Fibroblast of pulmonary artery (primary cell): ENCODE results near the gene DNAH10.

Experiments used
- DNase-seq: peaks from one replicate; pipeline ENCODE4 v3.0.0-alpha.2; 2010; ENCODE audit warnings: low read depth
- H3K4me3 ChIP-seq: replicated peaks from 2 replicates; pipeline ENCODE4 v1.5.1; 2011; ENCODE audit warnings: low read depth, mild to moderate bottlenecking, control low read depth, low read length, moderate library complexity
- TF ChIP-seq, protein P1 (sequence below): IDR thresholded peaks from 2 replicates; pipeline ENCODE4 v1.5.1; 2011; ENCODE audit warnings: mild to moderate bottlenecking, control low read depth, low read length, inconsistent platforms; ENCODE audit errors: missing control alignments

DNAH10 gene

GRCh38 chr12:123805173-123805572, 43.1 kb downstream of the DNAH10 start:
- DNase-seq = no peak
- TF ChIP-seq, protein P1, sequence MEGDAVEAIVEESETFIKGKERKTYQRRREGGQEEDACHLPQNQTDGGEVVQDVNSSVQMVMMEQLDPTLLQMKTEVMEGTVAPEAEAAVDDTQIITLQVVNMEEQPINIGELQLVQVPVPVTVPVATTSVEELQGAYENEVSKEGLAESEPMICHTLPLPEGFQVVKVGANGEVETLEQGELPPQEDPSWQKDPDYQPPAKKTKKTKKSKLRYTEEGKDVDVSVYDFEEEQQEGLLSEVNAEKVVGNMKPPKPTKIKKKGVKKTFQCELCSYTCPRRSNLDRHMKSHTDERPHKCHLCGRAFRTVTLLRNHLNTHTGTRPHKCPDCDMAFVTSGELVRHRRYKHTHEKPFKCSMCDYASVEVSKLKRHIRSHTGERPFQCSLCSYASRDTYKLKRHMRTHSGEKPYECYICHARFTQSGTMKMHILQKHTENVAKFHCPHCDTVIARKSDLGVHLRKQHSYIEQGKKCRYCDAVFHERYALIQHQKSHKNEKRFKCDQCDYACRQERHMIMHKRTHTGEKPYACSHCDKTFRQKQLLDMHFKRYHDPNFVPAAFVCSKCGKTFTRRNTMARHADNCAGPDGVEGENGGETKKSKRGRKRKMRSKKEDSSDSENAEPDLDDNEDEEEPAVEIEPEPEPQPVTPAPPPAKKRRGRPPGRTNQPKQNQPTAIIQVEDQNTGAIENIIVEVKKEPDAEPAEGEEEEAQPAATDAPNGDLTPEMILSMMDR = no peak
- no peak overlapping the region for H3K4me3 ChIP-seq

- TF ChIP-seq, protein P1 = no peak
- H3K4me3 ChIP-seq = no peak overlapping the region
- DNase-seq = no peak
Measured at GRCh38 chr12:123807002-123807401, 44.9 kb downstream of the DNAH10 start.

GRCh38 chr12:123807670-123808069, 45.6 kb downstream of the DNAH10 start:
- TF ChIP-seq, protein P1 = no peak

DNA sequence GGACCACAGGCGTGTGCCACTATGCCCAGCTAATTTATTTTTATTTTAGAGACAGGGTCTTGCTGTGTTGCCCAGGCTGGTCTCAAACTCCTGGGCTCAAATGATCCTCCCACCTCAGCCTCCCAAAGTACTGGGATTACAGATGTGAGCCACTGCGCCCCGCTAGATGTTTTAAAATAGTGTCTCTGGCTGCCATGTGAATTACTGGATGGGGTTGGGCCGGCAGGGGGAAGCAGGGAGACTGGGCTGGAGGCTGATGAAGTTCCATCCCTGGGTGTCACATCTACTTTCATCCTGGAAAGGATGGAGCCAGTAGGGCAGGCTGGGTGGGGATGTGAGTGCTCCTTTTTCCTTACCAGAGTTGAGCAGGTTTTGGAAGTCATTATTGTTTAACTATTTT, 46.1 kb downstream of the DNAH10 start:
- DNase-seq = peak; percentile 15
- no peak overlapping the region for H3K4me3 ChIP-seq
- TF ChIP-seq, protein P1 = peak; percentile 30

More at GRCh38 chr12:123807670-123808069, 45.6 kb downstream of the DNAH10 start:
- DNase-seq = no peak
- no peak overlapping the region for H3K4me3 ChIP-seq

DNA sequence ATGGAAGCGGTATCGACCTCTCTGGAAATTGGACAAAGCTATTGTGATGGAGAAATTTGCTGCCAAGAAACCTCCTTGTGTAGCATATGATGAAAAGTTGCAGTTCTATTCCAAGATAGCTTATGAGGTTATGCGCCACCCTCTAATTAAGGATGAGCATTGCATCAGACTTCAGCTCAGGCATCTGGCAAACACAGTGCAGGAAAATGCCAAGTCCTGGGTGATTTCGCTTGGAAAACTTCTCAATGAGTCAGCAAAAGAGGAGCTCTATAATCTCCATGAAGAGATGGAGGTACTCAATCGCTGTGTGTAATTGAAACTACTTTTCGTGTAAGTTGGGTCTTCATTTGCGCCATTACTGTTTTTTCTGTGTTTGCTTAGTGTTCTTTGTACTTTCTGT, 51.2 kb downstream of the DNAH10 start:
- TF ChIP-seq, protein P1 = no peak
- peak; percentile 36 for DNase-seq

DNA sequence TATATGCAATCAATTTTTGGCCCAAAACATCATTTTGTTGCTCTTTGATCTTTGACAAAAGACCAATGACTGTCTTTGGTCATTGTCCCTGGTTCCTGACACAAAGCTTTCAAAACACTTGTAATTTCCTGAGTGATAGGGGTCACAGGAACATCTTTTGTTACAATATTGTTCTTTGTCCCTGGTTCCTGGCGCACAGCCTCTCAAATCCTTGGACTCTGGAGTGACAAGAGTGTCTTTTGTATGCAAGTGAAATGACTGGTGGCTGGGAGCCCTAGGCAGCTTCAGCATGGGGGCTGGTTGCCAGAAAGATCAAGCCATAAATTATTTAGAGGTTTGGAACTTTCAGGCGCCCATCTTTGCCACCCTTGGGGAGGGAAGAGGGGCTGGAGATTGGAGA, 53.9 kb downstream of the DNAH10 start:
- DNase-seq = no peak
- H3K4me3 ChIP-seq = no peak overlapping the region
- TF ChIP-seq, protein P1 = no peak

More for the DNA sequence above, 51.2 kb downstream of the DNAH10 start:
- no peak overlapping the region for H3K4me3 ChIP-seq

DNA sequence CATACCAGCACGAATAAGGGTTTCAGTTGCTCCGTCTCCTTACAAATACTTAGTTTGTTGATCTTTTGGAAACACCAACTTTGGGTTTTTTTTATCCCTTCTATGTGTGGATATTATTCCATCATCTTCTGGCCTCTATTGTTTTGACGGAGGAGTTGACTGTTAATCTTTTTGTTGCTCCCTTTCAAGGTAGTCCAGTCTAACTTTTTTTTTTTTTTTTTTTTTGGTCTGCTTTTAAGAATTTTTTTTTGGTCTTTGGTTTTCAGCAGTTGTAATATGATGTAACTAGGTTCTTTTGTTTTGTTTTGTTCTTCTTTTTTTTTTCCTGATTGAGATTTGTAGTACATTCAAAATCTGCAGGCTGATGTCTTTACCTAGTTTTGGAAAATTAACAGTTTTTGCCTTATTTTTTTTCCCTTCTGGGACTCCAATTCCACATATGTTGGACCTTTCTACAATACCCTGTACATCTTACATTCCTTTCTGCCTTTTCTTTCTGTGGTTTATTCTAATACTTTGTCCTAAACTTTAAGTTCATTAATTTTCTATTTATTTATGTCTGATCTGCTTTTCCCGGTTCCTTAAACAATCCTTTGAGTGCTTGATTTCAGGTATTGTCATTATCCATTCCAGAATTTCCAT, 54.9 kb downstream of the DNAH10 start:
- DNase-seq = no peak
- TF ChIP-seq, protein P1 = no peak
- no peak overlapping the region for H3K4me3 ChIP-seq
